Embryonic facial prominence (tissue), 1 donor: ENCODE results near the gene SPEG.
A peak's percentile ranks its signal among the peaks of the same experiment; 100 is the strongest.

Experiments used
- DNase-seq: peaks from one replicate; pipeline ENCODE4 v3.0.0-alpha.2; 2016; ENCODE audit errors: extremely low spot score

The SPEG gene

GRCh38 chr2:219496825-219497494, 62.3 kb downstream of the SPEG start:
- DNase-seq: no peak

GRCh38 chr2:219497495-219498279, 63.0 kb downstream of the SPEG start:
- DNase-seq: no peak

DNA sequence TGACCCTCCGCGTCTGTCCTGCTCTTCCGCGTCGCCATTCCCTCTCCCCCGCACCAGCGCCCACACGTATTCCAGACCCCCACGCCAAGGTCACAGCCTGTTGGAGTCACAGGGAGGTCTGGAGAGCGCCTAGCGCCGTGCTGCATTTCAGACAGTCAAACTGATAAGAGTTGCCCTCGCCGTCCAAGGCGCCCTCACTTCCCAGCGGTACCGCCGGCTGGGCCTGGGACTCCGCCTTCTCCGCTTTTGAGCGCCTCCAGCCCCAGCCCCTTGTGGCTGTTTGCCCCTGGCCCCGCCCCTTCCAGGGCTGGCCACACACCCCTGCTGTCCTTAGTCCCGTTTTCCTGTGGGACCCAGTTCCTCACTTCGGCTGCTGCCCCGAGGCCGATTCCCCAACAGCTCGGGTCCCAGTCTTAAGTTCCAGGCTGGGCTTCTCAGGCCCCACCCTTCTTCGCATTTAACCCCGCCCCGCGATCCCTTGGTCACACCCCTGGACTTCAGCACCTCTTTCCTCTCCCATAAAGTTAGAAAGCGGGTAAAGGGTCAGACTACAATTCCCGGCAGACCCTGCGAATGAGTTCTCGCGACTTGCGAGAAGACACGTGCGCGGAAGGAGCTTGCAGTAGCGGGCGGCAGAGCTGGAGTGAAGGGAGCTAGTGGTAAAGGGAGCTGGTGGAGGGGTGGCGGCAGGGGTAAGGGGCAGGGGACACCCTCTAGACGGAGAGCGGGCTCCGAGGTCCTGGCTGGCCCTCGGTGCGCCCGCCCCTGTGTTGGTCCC, 63.8 kb downstream of the SPEG start, which contains the start of gene GMPPA:
Gene GMPPA, plus strand, starts transcription at position 612 of the 778 bp plus-strand sequence. CDS start 1,085 bp downstream, outside the sequence.
- peak; percentile 93 for DNase-seq

DNA sequence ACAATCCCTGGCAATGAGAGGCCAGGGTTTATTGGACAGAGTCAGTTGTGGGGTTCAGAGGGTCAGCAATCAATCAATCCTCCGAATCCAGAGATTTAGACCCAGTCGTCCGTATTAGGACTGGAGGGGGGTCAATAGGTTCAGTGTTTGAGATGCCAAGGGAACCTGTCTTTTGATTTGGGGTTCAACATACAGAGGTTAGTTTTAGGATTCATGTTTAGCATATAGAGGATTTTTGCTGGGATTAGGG, 64.3 kb downstream of the SPEG start:
- DNase-seq: no peak

- DNase-seq: no peak
Measured at GRCh38 chr2:219499555-219499954, 64.9 kb downstream of the SPEG start.

GRCh38 chr2:219500135-219500534, 65.5 kb downstream of the SPEG start:
- DNase-seq: no peak

- DNase-seq: no peak
Measured at GRCh38 chr2:219501849-219502248, 67.2 kb downstream of the SPEG start.

DNA sequence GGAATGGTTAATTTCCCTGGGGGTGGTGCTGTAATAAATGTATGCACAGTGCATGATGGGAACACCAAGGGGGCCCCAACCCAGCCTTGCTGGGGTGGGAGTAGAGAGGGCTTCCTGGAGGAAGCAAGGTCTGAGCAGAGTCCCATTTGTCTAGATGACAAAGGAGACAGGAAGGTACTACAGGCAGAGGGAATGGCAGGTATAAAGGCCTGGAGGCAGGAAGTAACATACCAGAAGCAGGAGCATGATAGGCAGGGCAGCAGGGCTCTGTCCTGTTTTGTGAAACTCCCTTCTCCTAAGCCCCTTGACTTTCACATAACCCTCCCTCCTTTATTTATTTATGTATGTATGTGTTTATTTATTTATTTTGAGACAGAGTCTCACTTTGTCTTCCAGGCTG, 68.0 kb downstream of the SPEG start:
- no peak for DNase-seq

DNA sequence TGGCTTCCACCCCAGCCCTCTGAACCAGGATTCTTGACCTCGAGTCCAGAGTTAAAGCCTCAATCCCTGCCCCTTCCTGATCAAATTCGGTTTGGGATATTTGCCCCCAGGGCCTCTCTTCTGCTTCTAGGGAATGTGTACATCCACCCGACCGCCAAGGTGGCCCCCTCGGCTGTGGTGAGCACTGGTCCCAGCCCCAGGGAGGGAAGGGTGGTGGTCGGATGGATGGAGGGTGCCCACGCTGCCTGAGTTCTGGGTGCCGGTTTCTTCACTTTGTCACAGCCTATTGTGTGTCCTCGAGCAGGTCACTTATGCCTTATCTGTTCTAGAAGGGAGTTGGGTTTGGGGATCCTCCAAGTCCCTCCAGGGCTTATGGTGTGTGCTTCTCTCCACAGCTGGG, 70.9 kb downstream of the SPEG start:
- DNase-seq: no peak

DNA sequence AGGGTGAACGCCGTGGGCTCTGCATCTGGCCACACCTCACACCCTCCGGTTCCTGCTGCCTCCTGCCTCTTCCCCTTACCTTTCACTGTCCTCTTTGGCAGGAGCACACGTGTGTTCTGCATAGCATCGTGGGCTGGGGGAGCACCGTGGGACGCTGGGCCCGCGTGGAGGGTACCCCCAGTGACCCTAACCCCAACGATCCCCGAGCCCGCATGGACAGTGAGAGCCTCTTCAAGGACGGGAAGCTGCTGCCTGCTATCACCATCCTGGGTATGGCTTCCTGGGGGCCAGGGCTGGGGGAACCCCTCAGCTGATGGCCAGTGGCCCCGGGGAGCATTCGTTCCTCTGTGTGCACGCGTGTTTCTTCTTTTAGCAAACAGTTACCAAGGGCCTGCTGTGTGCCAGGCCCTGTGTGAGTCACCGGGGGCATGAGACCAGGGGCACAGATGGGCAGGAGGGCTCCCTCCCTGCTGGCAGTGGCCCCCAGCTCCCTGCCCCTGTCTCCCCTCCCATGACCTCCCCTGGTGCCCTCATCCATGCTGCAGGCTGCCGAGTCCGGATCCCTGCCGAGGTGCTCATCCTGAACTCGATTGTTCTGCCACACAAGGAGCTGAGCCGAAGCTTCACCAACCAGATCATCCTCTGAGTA, 71.6 kb downstream of the SPEG start:
- DNase-seq: no peak

GRCh38 chr2:219506802-219507526, 72.3 kb downstream of the SPEG start:
- no peak for DNase-seq

GRCh38 chr2:219507581-219508443, 73.2 kb downstream of the SPEG start:
- DNase-seq: no peak

DNA sequence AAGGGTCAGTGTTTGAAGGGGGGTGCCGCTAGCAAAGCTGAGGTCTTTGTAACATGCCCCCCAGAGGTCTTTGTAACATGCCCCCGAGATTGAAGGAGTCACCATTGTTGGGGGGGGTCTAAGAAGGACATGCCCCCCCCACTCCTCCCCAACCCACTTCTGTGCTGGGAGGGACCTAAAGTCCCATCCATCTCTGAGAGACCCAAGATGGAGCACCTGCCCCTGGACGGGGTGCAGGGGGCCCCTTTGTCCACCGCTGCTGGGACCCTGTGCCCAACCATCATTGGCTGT, 73.7 kb downstream of the SPEG start:
- no peak for DNase-seq

GRCh38 chr2:219508971-219509779, 74.5 kb downstream of the SPEG start:
- no peak for DNase-seq

DNA sequence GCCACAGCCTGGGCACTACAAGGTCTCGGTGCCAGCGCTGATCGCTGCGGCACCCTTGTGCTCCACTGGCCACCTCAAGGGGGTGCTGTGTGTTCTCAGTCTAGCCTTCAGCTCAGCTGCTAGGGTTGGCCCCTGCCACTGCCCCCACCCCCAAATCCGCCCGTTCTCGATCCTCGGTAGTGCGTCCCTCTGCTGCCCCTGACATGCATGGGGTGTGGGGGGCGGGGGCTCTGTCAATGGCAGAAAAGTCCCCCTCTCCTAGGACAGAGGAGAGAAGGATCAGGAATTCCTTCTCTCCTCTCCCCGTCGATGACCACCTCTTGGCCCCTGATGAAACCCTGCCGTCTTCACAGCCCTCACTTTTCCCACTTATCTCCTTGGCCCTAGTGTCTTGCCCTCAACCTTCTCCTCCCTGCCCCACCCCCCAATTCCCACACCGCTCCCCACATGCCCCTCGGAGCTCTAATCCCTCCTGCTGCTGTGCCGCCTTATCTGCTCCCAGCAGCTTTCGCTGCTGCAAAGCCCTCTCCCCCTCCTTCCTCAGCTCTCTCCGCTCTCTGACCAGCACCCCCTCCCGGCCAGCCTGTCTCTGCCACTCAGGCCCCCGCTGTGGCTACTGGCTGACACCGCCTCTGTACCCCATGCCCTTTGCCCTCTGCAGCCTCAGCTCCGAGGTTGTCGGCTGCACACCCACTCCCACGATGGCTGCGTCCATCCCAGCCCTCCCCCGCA, 75.3 kb downstream of the SPEG start:
- no peak for DNase-seq

DNA sequence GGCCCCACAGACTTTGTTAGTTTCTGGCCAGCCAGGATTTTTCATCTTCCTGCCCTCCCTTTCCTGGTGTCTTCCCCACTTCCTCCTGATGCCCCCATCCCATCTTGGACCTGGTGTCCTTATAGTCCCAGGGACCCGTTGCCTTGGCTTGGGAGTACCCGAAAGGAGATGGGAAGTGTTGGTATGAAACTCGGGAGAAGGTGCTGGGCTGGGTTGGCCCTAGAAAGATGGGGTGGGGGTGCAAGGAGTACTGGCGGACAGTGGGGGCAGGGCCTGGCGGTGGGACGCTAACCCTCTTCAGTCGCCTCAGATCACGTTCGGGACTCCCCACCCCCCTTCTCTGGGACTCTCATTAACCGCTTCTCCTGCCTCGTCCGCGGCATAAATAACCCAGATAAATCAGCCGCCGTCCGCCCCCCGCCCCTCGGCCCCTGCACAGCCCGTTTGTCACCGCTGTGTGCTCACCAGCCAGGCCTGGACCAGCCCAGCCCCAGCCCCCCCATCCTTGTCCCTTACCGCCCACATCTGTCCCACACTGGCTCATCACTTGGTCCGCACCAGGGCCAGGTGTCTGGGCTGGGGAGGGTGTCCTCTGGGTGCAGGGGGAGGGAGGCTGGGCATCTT, 76.0 kb downstream of the SPEG start:
- DNase-seq: no peak

DNA sequence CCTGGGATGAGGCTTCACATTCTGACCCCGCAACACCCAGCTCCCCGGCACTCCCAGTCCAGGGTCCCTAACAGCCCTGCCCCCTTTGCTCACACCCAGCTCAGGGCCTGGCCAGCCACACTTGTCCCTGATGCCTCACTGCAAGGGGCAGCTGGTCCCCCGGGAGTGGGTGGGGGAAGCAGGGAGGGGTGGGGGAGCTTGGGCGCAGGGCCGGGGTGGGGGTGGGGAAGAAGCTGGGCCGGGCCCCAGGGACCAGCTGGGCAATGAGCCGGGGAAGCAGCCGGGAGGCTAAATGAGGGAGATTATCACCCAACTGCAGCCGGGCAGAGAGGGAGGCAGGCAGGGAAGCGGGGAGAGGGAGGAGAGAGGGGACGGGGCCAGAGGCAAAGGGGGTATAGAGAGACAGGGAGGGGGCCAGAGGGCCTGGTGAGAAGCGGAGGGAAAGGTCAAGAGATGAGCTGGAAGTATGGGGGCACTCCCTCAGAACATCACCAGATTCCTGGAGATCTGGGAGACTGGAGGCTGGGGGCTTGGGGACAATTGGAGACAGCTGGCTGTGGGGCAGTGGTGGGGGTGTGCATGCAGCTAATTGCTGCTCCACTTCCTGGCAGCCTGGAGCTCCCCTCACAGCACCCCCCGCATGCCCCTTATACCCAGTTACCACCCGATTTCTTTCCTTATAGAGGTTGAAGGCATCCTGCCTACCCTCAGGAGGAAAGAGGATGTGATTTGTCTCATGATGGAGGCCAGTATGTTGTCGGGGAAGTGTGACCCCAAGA, 77.1 kb downstream of the SPEG start:
- no peak for DNase-seq
